WTC11 (cell line): ENCODE data around the gene SLC47A1. TPM values are rescaled to one million over a fixed set of nuclear protein-coding genes. Genes with fewer than 3 reads are reported as not detected.
A peak's percentile ranks its signal among the peaks of the same experiment; 100 is the strongest.

Experiments used
- ATAC-seq: fragments of 200-7000 bp; cut with Tn5 transposase; 2 replicates; pipeline ENCODE4 v1.10.0; 2021; ENCODE audit warnings: mild to moderate bottlenecking, moderate library complexity
- CTCF ChIA-PET: fragments of 300-600 bp; sonication (Branson Sonifier 250); formaldehyde crosslinking; loops from one replicate; lab custom pipeline; 2021; ENCODE audit warnings: antibody characterized with exemption; lab: Charles Lee
- POLR2A ChIA-PET: fragments of 350-600 bp; sonication (Branson Sonifier 250); formaldehyde crosslinking; loops from one replicate; lab custom pipeline; 2021; ENCODE audit warnings: antibody characterized with exemption; lab: Charles Lee
- DNase-seq: peaks from one replicate; pipeline ENCODE4 v3.0.0; 2021; ENCODE audit warnings: low spot score
- H3K27ac Mint-ChIP-seq: 2 replicates; pipeline ENCODE4 v1.8.0; 2021; ENCODE audit warnings: mixed read lengths
- H3K27me3 Mint-ChIP-seq: 2 replicates; pipeline ENCODE4 v1.8.0; 2021; ENCODE audit warnings: low read depth, mild to moderate bottlenecking, moderate library complexity, mixed read lengths
- H3K36me3 Mint-ChIP-seq: 2 replicates; pipeline ENCODE4 v1.8.0; 2021; ENCODE audit warnings: mixed read lengths
- H3K4me1 Mint-ChIP-seq: 2 replicates; pipeline ENCODE4 v1.8.0; 2022; ENCODE audit warnings: mixed read lengths
- H3K4me3 Mint-ChIP-seq: 2 replicates; pipeline ENCODE4 v1.8.0; 2021; ENCODE audit warnings: mild to moderate bottlenecking, moderate library complexity, mixed read lengths
- H3K9me3 Mint-ChIP-seq: 2 replicates; pipeline ENCODE4 v1.8.0; 2021; ENCODE audit warnings: mixed read lengths
- ATF1 ChIP-seq: sonication (generic); formaldehyde crosslinking; IDR thresholded peaks from 2 replicates; pipeline ENCODE4 v1.8.1; 2023; ENCODE audit warnings: mild to moderate bottlenecking, moderate library complexity, missing genetic modification reagents
- E2F1 ChIP-seq: sonication (generic); formaldehyde crosslinking; IDR thresholded peaks from 2 replicates; pipeline ENCODE4 v1.8.0; 2022; ENCODE audit warnings: mild to moderate bottlenecking, missing genetic modification reagents
- E2F4 ChIP-seq: sonication (generic); formaldehyde crosslinking; IDR thresholded peaks from 2 replicates; pipeline ENCODE4 v1.8.1; 2022; ENCODE audit warnings: low read depth, mild to moderate bottlenecking, moderate library complexity, missing genetic modification reagents, borderline replicate concordance
- FOXK1 ChIP-seq: sonication (generic); formaldehyde crosslinking; IDR thresholded peaks from 2 replicates; pipeline ENCODE4 v1.8.0; 2022; ENCODE audit warnings: mild to moderate bottlenecking, moderate library complexity, missing genetic modification reagents
- GRHL2 ChIP-seq: fragments of 250-450 bp; sonication (Bioruptor Pico); IDR thresholded peaks from 2 replicates; pipeline ENCODE4 v1.8.0; 2022; ENCODE audit warnings: mild to moderate bottlenecking, moderate library complexity; ENCODE audit not compliant: insufficient replicate concordance, severe bottlenecking
- HMGXB4 ChIP-seq: sonication (generic); formaldehyde crosslinking; IDR thresholded peaks from 2 replicates; pipeline ENCODE4 v1.8.1; 2023; ENCODE audit warnings: mild to moderate bottlenecking, moderate library complexity, missing genetic modification reagents
- KAT7 ChIP-seq: sonication (generic); formaldehyde crosslinking; IDR thresholded peaks from 2 replicates; pipeline ENCODE4 v1.8.1; 2023; ENCODE audit warnings: missing genetic modification reagents, mild to moderate bottlenecking, borderline replicate concordance
- NR3C1 ChIP-seq: sonication (generic); formaldehyde crosslinking; conservative IDR thresholded peaks from 2 replicates; pipeline ENCODE4 v1.8.1; 2023; ENCODE audit warnings: low read depth, mild to moderate bottlenecking, missing genetic modification reagents
- OVOL2 ChIP-seq: fragments of 250-450 bp; sonication (Bioruptor Pico); IDR thresholded peaks from 2 replicates; pipeline ENCODE4 v1.9.0; 2021; ENCODE audit warnings: mild to moderate bottlenecking, borderline replicate concordance
- PRRX2 ChIP-seq: fragments of 250-450 bp; sonication (Bioruptor Pico); IDR thresholded peaks from 2 replicates; pipeline ENCODE4 v1.8.0; 2021; ENCODE audit warnings: mild to moderate bottlenecking
- SMAD4 ChIP-seq: sonication (generic); formaldehyde crosslinking; IDR thresholded peaks from 2 replicates; pipeline ENCODE4 v1.8.0; 2022; ENCODE audit warnings: mild to moderate bottlenecking, missing genetic modification reagents
- TCF7 ChIP-seq: sonication (generic); formaldehyde crosslinking; IDR thresholded peaks from 2 replicates; pipeline ENCODE4 v1.8.0; 2022; ENCODE audit warnings: mild to moderate bottlenecking, low read depth, missing genetic modification reagents, moderate library complexity
- TEAD4 ChIP-seq: sonication (generic); formaldehyde crosslinking; IDR thresholded peaks from 2 replicates; pipeline ENCODE4 v1.8.0; 2022; ENCODE audit warnings: mild to moderate bottlenecking, missing genetic modification reagents
- ZNF317 ChIP-seq: sonication (generic); formaldehyde crosslinking; IDR thresholded peaks from 2 replicates; pipeline ENCODE4 v1.8.1; 2023; ENCODE audit warnings: low read depth, mild to moderate bottlenecking, moderate library complexity, missing genetic modification reagents, borderline replicate concordance
- ZNF532 ChIP-seq: fragments of 250-450 bp; sonication (Bioruptor Pico); IDR thresholded peaks from 2 replicates; pipeline ENCODE4 v1.9.0; 2021; ENCODE audit warnings: mild to moderate bottlenecking, borderline replicate concordance
- total RNA-seq: library from RNA; stranded (reverse); gene quantifications from 3 replicates; pipeline ENCODE4 v1.2.3, GENCODE V29; 2021

Gene SLC47A1
- total RNA-seq, 1 experiment from 2014 or later = 2.5 TPM

GRCh38 chr17:19495828-19496528 lies 37.7 kb upstream of the SLC47A1 start:
- no peaks in the 10 kb centered on the region; the same call in 1 of the 2 replicates for H3K27me3 Mint-ChIP-seq
- H3K4me1 Mint-ChIP-seq = peaks cover 36% of the 10 kb centered on the region
- no peak for TF ChIP-seq E2F4
- TF ChIP-seq ZNF532 = no peak
- no peak for TF ChIP-seq FOXK1 (CRISPR knock-in tag)
- TF ChIP-seq ZNF317 (CRISPR knock-in tag) = no peak
- no peak for TF ChIP-seq TCF7 (CRISPR knock-in tag)
- TF ChIP-seq ATF1 (CRISPR knock-in tag) = no peak
- TF ChIP-seq HMGXB4 (CRISPR knock-in tag) = no peak
- TF ChIP-seq NR3C1 (CRISPR knock-in tag) = no peak
- TF ChIP-seq E2F1 = no peak
- TF ChIP-seq SMAD4 = no peak
- no peak for TF ChIP-seq TEAD4
- H3K4me3 Mint-ChIP-seq = no peak overlapping the region
- POLR2A ChIA-PET = no interaction called here
- peaks cover 7% of the 10 kb centered on the region for H3K9me3 Mint-ChIP-seq
- no peaks in the 10 kb centered on the region for H3K36me3 Mint-ChIP-seq
- no peak for ATAC-seq
- no peak for DNase-seq
- peak overlapping the region; percentile 31; the same call in 1 of the 2 replicates for H3K27ac Mint-ChIP-seq
- CTCF ChIA-PET = no interaction called here

- ATAC-seq = no peak
- Mint-ChIP-seq H3K27me3 (no peaks in the 10 kb centered on the region; the same call in 1 of the 2 replicates), H3K27ac (no peak overlapping the region), H3K9me3 (peaks cover 7% of the 10 kb centered on the region), H3K4me1 (peaks cover 23% of the 10 kb centered on the region), H3K36me3 (no peaks in the 10 kb centered on the region), H3K4me3 (no peak overlapping the region)
- ChIA-PET POLR2A (no interaction called here), CTCF (interaction anchor here (0.9 kb wide), 1 partner anchor 51 kb away, joined by 3 read pairs; no protein-coding TSS in a partner anchor)
- DNase-seq = no peak
- no peak for TF ChIP-seq E2F4
- TF ChIP-seq OVOL2 (CRISPR knock-in tag) = no peak
- no peak for TF ChIP-seq ZNF317 (CRISPR knock-in tag)
- TF ChIP-seq PRRX2 (CRISPR knock-in tag) = no peak
- TF ChIP-seq KAT7 (CRISPR knock-in tag) = no peak
- TF ChIP-seq GRHL2 = no peak
These were observed 36.0 kb upstream of the SLC47A1 start for GRCh38 chr17:19497624-19498023.
